Activated effector memory CD4-positive, alpha-beta T cell treated with Interleukin-2 at 50 U/mL for 16 hours (primary cell): ENCODE measurements around the gene TBL1XR1.

Experiments used
- DNase-seq: peaks from one replicate; pipeline ENCODE4 v3.0.0-alpha.2; 2020

The TBL1XR1 gene

DNA sequence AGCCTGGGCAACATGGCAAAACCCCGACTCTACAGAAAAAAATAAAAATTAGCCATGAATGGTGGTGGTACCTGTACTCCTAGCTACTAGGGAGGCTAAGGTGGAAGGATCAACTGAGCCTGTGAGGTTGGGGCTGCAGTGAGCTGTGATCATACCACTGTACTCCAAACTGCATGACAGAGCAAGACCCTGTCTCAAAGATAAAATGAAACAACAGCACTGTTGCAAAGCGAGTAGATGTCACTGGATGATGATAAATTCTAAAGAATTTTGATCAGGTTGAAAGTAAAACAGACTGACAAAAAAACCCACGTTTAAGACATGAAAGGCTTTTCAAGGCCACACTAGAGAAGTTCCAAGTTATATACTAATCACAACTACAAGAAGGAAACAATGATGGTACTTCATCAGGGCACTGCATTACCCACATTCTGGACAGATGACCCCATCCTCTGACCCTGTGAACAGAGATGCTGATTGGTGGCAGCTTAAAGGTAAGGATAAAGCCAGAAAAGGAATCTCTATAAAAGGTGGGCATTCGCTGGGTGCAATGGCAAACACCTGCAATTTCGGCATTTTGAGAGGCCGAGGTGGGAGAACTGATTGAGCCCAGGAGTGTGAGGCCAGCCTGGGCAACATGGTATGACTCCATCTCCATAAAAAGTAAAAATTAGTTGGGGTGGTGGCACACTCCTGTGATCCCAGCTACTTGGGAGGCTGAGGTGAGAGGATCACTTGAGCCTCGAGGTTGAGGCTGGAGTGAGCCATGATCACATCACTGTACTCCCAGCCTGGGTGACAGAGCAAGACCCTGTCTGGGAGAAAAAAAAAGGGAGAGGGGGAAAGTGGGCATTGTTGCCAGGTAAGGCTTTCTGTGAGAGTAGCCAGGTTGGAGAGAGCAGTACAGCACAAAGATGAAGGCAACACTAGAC lies 59.2 kb downstream of the TBL1XR1 start:
- DNase-seq: no peak

DNA sequence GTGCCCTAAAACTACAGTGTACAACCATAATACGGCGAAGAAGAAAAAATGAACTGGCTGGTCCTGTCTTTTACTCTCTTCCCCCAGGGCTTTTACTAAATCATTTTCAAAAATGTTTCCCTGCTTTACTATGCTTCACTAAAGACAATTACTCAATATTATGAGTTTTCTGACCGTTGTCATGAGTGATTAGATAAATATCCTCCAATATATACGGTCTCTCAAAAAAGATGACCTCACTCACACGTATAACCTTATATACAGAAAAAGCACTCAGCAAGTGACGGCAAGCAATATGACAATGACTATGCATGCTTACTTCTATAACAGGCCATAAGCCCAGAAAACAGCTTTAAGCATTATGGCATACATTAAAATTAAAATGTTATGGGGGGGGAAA lies 60.5 kb downstream of the TBL1XR1 start:
- no peak for DNase-seq

DNA sequence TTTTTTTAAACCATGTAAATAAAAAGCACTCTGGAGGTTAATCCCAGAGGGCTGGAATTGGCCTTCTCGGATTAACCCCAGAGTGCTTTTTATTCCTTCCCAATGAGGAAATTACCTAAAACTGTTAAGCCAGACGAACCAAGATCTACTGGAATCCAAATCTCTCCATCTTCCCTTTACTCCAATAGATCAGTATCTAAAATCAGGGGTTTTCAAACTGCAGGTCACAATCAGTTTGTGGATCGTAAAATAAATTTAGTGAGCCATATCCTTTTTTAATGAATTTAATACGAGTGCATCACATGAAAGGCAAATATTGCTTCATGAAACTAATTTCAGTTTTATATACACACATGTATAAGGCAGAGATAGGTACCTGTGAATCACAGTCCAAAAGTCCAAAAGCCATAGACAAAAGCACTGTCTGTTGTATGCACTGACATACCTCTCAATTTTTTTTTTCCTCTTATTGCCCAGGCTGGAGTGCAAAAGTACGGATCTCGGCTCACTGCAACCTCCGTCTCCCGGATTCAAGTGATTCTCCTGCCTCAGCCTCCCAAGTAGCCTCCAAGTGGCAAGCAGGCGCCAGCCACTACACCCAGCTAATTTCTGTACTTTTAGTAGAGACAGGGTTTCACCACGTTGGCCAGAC lies 61.3 kb downstream of the TBL1XR1 start:
- no peak for DNase-seq

GRCh38 chr3:177134816-177135210 lies 62.5 kb downstream of the TBL1XR1 start:
- DNase-seq: no peak

GRCh38 chr3:177133860-177134815 lies 63.1 kb downstream of the TBL1XR1 start:
- no peak for DNase-seq

- no peak for DNase-seq
Observed at GRCh38 chr3:177131927-177132636, 65.2 kb downstream of the TBL1XR1 start.

DNA sequence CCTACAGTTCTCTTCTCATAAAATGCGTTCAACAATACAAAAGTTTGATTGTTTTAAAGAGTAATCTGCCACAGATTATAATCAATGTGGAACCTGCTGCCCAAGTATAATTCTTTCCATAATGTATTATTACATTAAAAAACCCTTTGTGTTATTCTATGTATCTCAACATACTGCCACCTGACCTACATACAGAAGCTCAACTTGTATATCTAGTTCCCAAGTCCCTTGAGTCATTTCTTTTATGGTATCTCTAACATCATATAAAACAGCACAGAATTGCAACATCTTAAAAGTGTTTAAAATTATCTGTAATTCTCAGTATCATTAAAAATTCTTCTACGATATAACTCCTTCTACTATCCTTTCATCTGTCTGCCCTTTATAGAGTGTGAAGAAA lies 70.3 kb downstream of the TBL1XR1 start:
- DNase-seq: no peak

- no peak for DNase-seq
Observed at GRCh38 chr3:177126015-177126773, 71.1 kb downstream of the TBL1XR1 start.

DNA sequence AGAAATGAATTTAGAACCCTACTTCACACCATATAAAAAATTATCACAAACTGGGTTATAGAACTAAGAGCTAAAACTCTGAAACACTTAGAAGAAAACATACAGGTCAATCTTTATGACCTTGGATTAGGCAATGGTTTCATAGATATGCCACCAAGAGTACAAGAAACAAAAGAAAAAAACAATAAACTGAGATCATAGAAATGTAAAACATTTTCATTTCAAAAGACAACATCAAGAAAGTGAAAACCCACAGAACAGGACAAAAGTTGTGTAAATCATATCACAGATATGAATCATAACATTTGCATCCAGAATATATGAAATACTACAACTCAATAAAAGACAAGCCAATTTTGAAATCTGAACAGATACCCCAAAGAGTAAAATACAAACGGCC lies 72.4 kb downstream of the TBL1XR1 start:
- no peak for DNase-seq

- DNase-seq: no peak
Observed at GRCh38 chr3:177123822-177124221, 73.5 kb downstream of the TBL1XR1 start.

DNA sequence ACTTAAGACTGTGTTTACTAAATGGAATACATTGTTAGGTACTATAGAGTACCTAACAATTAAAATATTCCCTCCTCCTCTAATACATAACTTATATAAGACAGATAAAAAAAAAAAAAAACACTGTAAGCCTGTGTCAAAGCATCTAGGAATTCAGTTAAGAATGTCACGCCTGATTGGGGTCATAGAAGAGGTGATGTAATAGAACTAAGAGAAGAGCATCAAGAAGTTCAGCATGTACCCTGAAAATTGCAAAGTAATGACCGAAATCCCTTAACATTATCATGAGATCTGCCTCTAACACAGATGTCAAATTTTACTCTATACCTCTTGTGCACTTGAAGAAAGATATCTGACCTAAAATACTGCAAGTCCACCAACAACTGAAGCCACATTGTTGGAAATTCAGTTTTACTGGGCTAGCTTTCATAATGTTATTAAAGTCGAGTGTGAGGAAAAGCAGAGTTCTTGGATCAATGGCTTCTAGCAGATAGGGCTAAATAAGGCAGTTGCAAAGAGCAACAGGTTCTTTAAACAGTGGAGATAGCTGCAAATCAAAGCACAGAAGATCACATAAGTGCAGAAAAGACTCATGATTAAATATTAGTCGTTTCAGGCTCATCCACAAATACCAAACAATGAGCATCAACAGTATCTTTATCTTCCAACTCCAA lies 75.0 kb downstream of the TBL1XR1 start:
- no peak for DNase-seq

GRCh38 chr3:177119829-177120228 lies 77.5 kb downstream of the TBL1XR1 start:
- no peak for DNase-seq

DNA sequence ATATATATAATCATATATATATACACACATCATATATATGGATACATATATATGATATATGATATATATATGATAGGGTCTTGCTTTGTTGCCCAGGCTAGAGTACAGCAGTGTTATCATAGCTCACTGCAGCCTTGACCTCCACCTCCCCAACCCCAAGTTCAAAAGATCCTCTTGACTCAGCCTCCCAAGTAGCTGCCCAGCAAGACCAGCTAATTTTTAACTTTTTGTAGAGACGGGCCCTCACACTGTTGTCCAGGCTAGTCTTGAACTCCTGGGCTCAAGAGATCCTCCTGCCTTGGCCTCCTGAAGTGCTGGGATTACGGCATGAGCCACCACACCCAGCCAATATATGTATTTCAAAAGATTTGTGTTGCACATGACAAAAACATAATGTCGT lies 83.0 kb downstream of the TBL1XR1 start:
- DNase-seq: no peak

- no peak for DNase-seq
Observed at GRCh38 chr3:177111541-177111949, 85.7 kb downstream of the TBL1XR1 start.

DNA sequence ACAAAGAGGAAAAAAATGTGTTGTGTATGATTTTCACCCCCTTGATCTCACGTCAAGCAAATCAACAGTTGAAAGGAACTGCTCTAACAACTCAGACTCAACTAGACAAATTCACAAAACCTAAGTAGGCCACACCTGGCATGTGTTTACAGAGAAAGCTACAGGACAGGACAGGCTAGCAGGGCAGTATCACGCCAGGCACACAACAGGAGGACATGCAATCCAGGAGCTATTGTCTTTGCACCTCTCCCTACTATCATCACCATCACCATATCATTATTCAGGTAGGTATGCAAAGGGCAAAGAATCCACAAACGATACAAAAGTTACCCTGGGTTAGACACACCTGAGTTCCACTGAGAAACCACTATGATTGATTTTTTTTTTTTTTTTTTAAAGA lies 86.4 kb downstream of the TBL1XR1 start:
- DNase-seq: no peak

DNA sequence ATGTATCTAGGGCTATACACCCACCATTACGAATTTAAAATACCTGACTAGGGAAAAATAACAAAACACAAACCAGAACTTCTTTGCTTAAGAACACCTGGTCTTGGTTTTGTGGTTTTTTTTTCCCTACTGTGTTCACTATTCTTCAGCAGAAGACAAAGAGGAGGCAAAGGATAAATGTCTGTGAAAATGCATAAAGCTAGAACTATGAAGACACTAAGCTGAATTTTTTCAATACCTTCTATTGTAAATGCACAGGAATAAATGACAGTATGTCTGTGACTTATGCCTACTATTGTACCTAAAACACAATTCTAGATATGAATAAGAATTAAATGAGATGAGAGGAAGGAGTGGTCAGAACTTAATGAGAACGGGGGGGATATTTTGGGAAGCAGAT lies 86.9 kb downstream of the TBL1XR1 start:
- no peak for DNase-seq

- no peak for DNase-seq
Observed at GRCh38 chr3:177109688-177110330, 87.5 kb downstream of the TBL1XR1 start.

DNA sequence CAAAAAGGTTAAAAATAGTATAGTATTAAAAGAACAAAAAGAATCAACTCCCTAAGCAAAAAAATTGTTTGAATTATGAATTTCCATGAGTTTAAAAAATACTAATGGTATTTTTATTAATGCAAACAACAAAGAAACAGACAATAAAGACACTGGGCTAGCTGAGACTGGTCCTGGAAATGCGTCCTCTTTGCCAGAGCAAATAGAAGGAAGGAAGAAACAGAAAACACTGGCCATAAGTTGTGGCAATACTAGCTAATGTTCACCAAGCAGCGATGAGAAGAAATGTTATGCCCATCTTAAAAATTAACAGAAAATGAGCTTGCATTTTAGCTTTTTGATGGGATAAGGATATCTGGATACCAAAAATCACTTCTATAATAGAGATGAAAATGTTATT lies 88.6 kb downstream of the TBL1XR1 start:
- DNase-seq: no peak

GRCh38 chr3:177107461-177108239 lies 89.6 kb downstream of the TBL1XR1 start:
- no peak for DNase-seq

DNA sequence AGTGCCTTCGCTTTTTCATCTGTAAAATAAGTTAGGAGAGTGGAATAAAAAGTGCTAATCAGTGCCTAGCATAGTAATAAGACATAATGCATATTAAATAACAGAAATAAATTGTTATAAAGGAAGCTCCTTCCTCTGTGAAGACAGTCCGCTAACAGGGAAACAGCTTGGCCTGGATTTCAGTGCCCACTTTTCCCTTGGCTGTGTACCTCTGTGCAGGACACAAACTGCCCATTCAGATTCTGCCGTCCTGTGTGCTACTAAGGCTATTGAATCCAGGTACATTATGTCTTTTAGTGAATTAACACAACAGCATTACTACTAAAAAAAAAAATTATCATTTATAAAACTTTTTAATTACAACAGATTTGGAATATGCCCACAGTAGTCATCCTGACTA lies 90.7 kb downstream of the TBL1XR1 start:
- no peak for DNase-seq
